ENCODE measurements around the gene NEURL3.

NEURL3 gene

DNA sequence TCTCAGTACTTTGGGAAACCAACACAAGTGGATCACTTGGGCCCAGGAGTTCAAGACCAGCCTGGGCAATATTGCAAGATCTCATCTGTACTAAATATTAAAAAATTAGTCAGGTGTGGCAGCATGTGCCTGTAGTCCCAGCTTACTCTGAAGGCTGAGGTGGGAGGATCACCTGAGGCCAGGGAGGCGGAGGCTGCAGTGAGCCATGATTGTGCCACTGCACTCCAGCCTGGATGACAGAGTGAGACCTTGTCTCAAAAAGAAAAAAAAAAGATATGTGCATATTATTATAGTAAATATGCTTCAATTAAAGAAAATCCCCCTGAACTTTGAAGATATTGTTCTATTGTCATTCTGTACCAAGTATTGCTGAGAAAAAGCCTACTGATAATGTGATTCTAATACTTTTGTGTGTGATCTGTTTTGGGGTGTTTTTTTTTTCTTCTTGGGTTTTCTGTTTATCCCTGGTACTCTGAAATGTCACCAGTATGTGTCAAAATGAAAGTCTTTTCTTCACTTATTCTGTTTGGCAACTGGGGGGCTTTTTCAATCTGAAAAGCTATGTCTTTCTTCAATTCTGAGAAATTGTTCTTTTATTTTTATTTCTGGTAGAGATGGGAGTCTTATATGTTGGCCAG is 13.2 kb downstream of the NEURL3 start:
- H3K27me3 ChIP-seq (ENCODE audit: insufficient read depth, poor library complexity, severe bottlenecking), result no peaks in the 10 kb centered on the region
- DNase-seq (ENCODE audit: low read depth in 1 of 2, low spot score in 1 of 2), result no peak
- no peak overlapping the region for H3K4me3 ChIP-seq (replicated peaks; ENCODE audit: insufficient read depth, low read length)
- no peak overlapping the region for H3K27ac ChIP-seq (replicated peaks)
- TF ChIP-seq SPI1 (IDR thresholded peaks at IDR 0.05; ENCODE audit: borderline replicate concordance, low read depth) (no peak), POLR2AphosphoS5 (IDR thresholded peaks at IDR 0.05; ENCODE audit: low read depth) (no peak), GABPA (IDR thresholded peaks at IDR 0.05; ENCODE audit: low read depth) (no peak)
- TF ChIP-seq, protein P1, sequence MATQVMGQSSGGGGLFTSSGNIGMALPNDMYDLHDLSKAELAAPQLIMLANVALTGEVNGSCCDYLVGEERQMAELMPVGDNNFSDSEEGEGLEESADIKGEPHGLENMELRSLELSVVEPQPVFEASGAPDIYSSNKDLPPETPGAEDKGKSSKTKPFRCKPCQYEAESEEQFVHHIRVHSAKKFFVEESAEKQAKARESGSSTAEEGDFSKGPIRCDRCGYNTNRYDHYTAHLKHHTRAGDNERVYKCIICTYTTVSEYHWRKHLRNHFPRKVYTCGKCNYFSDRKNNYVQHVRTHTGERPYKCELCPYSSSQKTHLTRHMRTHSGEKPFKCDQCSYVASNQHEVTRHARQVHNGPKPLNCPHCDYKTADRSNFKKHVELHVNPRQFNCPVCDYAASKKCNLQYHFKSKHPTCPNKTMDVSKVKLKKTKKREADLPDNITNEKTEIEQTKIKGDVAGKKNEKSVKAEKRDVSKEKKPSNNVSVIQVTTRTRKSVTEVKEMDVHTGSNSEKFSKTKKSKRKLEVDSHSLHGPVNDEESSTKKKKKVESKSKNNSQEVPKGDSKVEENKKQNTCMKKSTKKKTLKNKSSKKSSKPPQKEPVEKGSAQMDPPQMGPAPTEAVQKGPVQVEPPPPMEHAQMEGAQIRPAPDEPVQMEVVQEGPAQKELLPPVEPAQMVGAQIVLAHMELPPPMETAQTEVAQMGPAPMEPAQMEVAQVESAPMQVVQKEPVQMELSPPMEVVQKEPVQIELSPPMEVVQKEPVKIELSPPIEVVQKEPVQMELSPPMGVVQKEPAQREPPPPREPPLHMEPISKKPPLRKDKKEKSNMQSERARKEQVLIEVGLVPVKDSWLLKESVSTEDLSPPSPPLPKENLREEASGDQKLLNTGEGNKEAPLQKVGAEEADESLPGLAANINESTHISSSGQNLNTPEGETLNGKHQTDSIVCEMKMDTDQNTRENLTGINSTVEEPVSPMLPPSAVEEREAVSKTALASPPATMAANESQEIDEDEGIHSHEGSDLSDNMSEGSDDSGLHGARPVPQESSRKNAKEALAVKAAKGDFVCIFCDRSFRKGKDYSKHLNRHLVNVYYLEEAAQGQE (IDR thresholded peaks at IDR 0.05; ENCODE audit: insufficient replicate concordance, low read depth), result no peak
- TF ChIP-seq, protein P2, sequence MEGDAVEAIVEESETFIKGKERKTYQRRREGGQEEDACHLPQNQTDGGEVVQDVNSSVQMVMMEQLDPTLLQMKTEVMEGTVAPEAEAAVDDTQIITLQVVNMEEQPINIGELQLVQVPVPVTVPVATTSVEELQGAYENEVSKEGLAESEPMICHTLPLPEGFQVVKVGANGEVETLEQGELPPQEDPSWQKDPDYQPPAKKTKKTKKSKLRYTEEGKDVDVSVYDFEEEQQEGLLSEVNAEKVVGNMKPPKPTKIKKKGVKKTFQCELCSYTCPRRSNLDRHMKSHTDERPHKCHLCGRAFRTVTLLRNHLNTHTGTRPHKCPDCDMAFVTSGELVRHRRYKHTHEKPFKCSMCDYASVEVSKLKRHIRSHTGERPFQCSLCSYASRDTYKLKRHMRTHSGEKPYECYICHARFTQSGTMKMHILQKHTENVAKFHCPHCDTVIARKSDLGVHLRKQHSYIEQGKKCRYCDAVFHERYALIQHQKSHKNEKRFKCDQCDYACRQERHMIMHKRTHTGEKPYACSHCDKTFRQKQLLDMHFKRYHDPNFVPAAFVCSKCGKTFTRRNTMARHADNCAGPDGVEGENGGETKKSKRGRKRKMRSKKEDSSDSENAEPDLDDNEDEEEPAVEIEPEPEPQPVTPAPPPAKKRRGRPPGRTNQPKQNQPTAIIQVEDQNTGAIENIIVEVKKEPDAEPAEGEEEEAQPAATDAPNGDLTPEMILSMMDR (IDR thresholded peaks at IDR 0.05; ENCODE audit: insufficient read depth, low read length), result no peak

DNA sequence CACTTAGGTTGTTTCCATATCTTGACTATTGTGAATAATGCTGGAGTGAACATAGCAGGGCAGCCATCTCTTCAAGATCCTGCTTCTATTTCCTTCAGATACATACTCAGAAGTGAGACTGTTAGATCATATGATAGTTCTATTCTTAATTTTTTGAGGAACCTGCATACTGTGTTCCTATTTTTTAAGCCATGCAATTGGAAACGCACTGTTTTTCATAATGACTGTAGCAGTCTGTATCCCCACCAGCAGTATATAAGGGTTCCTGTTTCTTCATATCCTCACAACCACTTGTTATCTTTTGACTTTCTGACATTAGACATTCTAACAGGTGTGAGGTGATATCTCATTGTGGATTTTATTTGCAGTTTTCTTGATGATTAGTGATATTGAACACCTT is 15.5 kb downstream of the NEURL3 start:
- Histone ChIP-seq H3K27me3 (ENCODE audit: insufficient read depth, poor library complexity, severe bottlenecking) (no peaks in the 10 kb centered on the region), H3K27ac (replicated peaks) (no peak overlapping the region), H3K4me3 (replicated peaks; ENCODE audit: insufficient read depth, low read length) (no peak overlapping the region)
- TF ChIP-seq POLR2AphosphoS5 (IDR thresholded peaks at IDR 0.05; ENCODE audit: low read depth) (no peak), SPI1 (IDR thresholded peaks at IDR 0.05; ENCODE audit: borderline replicate concordance, low read depth) (peak; percentile 72; the same call in 1 of the 2 replicates)
- DNase-seq (ENCODE audit: low read depth in 1 of 2, low spot score in 1 of 2), result peak in 1 of 2 experiments; percentile 23

DNA sequence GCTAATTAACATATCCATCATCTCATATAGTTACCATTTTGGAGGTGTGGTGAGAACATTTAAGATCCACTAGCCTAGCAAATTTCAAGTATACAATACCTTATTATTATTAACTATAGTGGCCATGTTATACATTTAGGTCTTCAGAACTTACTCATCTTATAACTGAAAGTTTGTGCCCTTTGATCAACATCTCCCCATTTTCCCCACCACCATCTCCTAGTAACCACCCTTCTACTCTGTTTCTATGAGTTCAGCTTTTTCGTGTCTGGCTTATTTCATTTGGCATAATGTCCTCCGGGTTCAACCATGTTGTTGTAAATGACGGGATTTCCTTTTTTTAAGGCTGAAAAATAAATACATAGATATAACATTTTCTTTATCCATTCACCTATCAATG is 15.9 kb downstream of the NEURL3 start:
- no peak for TF ChIP-seq POLR2AphosphoS5 (IDR thresholded peaks at IDR 0.05; ENCODE audit: low read depth)
- TF ChIP-seq, protein P2 (IDR thresholded peaks at IDR 0.05; ENCODE audit: insufficient read depth, low read length), result no peak
- TF ChIP-seq SPI1 (IDR thresholded peaks at IDR 0.05; ENCODE audit: borderline replicate concordance, low read depth), result no peak
- TF ChIP-seq, protein P1 (IDR thresholded peaks at IDR 0.05; ENCODE audit: insufficient replicate concordance, low read depth), result no peak
- no peak for TF ChIP-seq GABPA (IDR thresholded peaks at IDR 0.05; ENCODE audit: low read depth)
- no peak overlapping the region for H3K4me3 ChIP-seq (replicated peaks; ENCODE audit: insufficient read depth, low read length)
- no peaks in the 10 kb centered on the region for H3K27me3 ChIP-seq (ENCODE audit: insufficient read depth, poor library complexity, severe bottlenecking)
- DNase-seq (ENCODE audit: low read depth in 1 of 2, low spot score in 1 of 2), result no peak
- H3K27ac ChIP-seq (replicated peaks), result no peak overlapping the region

DNA sequence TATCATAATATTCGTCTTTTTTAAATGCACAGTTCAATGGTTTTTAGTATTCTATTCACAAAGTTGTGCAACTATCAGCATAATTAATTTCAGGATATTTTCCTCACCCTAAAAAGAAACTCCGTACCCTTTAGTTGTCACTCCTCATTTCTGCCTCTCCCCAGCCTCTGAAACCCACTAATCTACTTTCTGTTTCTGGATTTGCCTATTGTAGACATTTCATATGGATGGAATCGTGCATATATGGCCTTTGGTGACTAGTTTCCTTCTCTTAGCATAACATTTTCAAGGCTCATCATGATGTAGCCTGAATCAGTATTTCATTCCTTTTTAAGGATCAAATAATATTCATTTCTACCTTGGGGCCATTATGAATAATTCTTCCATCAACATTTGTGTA is 18.5 kb downstream of the NEURL3 start:
- no peaks in the 10 kb centered on the region for H3K27me3 ChIP-seq (ENCODE audit: insufficient read depth, poor library complexity, severe bottlenecking)
- no peak overlapping the region for H3K4me3 ChIP-seq (replicated peaks; ENCODE audit: insufficient read depth, low read length)
- no peak overlapping the region for H3K27ac ChIP-seq (replicated peaks)
- no peak for DNase-seq (ENCODE audit: low read depth in 1 of 2, low spot score in 1 of 2)
- no peak for TF ChIP-seq SPI1 (IDR thresholded peaks at IDR 0.05; ENCODE audit: borderline replicate concordance, low read depth)
- TF ChIP-seq, protein P2 (IDR thresholded peaks at IDR 0.05; ENCODE audit: insufficient read depth, low read length), result no peak

All from HL-60 (cell line).